Transverse colon (tissue), 4 donors: ENCODE results near the gene WWOX. TPM values are rescaled to one million over a fixed set of nuclear protein-coding genes. Genes with fewer than 3 reads are reported as not detected.

Source experiments
- DNase-seq: peaks from one replicate; pipeline ENCODE4 v3.0.0-alpha.2; 2019
- H3K27ac ChIP-seq, 4 donors: fragments of 200-600 bp; sonication (generic); 2 replicates each; pipeline ENCODE4 v1.5.1; 2016 to 2018; ENCODE audit warnings: inconsistent platforms in 4 of 4
- H3K27me3 ChIP-seq: fragments of 200-600 bp; sonication (generic); 2 replicates; pipeline ENCODE4 v1.5.1; 2017; ENCODE audit warnings: inconsistent platforms
- H3K36me3 ChIP-seq, 4 donors: fragments of 200-600 bp; sonication (generic); 2 replicates each; pipeline ENCODE4 v1.5.1; 2017 to 2019; ENCODE audit warnings: inconsistent platforms in 4 of 4
- H3K4me1 ChIP-seq, 4 donors: fragments of 200-600 bp; sonication (generic); 2 replicates each; pipeline ENCODE4 v1.5.1; 2017 to 2020; ENCODE audit warnings: inconsistent platforms in 4 of 4
- H3K4me3 ChIP-seq, 4 donors: fragments of 200-600 bp; sonication (generic); 1 replicate in 1 of 4; 2 replicates in 3 of 4; pipeline versions ENCODE4 v1.5.1 to v1.6.1; 2017 to 2019; ENCODE audit warnings: inconsistent platforms in 4 of 4
- H3K9me3 ChIP-seq, 2 donors: fragments of 200-600 bp; sonication (generic); 2 replicates each; pipeline ENCODE4 v1.5.1; 2017 to 2019; ENCODE audit warnings: inconsistent platforms in 2 of 2
- CTCF ChIP-seq, 5 experiments: fragments of 200-600 bp in 3 of 5; fragments of 450-650 bp in 2 of 5; sonication (generic) in 3 of 5; IDR thresholded peaks; 1 replicate in 2 of 5; 2 replicates in 3 of 5; pipeline ENCODE4 v1.5.1; 2016 to 2017; ENCODE audit warnings: antibody characterized with exemption in 5 of 5, inconsistent platforms in 3 of 5, mild to moderate bottlenecking in 2 of 5, moderate library complexity in 1 of 5
- EP300 ChIP-seq: sonication (generic); formaldehyde crosslinking; IDR thresholded peaks from one replicate; pipeline ENCODE4 v1.6.1; 2017; ENCODE audit warnings: antibody characterized with exemption, low read depth
- POLR2A ChIP-seq: fragments of 450-650 bp; IDR thresholded peaks from one replicate; pipeline ENCODE4 v1.6.1; 2016; ENCODE audit warnings: antibody characterized with exemption, mild to moderate bottlenecking, moderate library complexity
- POLR2AphosphoS5 ChIP-seq, 3 donors: sonication (generic); formaldehyde crosslinking; IDR thresholded peaks; one replicate each; pipeline ENCODE4 v1.6.1; 2016; ENCODE audit warnings: antibody characterized with exemption in 3 of 3
- WGBS, 2 donors: methylation state at CpG; one replicate each; pipeline ENCODE4 v1.1.5; 2018; ENCODE audit warnings: low coverage in 1 of 2; 5-methylcytosine and 5-hydroxymethylcytosine counted together
- in situ Hi-C, 4 donors: fragments of 200-750 bp; cut with MboI; loops; one replicate each; pipeline versions ENCODE4 v1.15.0 to v1.15.1; 2017; ENCODE audit warnings: low sequenced_read_pairs in 3 of 4, low pct_ligation_motif_present in 1 of 4, low pct_unique_long_range_greater_than_20kb in 1 of 4
- intact Hi-C: fragments of 100-400 bp; cut with DNase I; formaldehyde crosslinking; loops from one replicate; pipeline ENCODE4 v1.15.1; 2023; ENCODE audit warnings: low total_unique reads
- total RNA-seq, 4 donors: library from RNA; depleted of rRNA; stranded (reverse); fragments of >200 nt; gene quantifications; one replicate each; pipeline ENCODE4 v1.1.0, GENCODE V29; 2016

Gene WWOX
- total RNA-seq, 4 donors from 2014 or later: 11.2 to 53.8 (median 24.8) TPM

- in situ Hi-C loops: no loop called here
- TF ChIP-seq CTCF (IDR thresholded peaks at IDR 0.05): no peak
- no peak for TF ChIP-seq POLR2A
- TF ChIP-seq EP300: no peak
- TF ChIP-seq POLR2AphosphoS5 (IDR thresholded peaks at IDR 0.05): no peak
- 67 to 81% methylated on average over 2 to 5 of the region's 5 CpGs for WGBS, 2 donors
- no peak for DNase-seq
- intact Hi-C loops: no loop called here
- peak overlapping the region; percentile 16 to 43 (median 30) for H3K27ac ChIP-seq
- H3K36me3 ChIP-seq: no peaks in the 10 kb centered on the region
- peaks cover 0 to 21% (median 6%) of the 10 kb centered on the region in 4 donors for H3K4me1 ChIP-seq
- H3K4me3 ChIP-seq: no peak overlapping the region
- no peaks in the 10 kb centered on the region for H3K9me3 ChIP-seq
- H3K27me3 ChIP-seq: no peaks in the 10 kb centered on the region
Measured at GRCh38 chr16:78291604-78292003, 192.2 kb downstream of the WWOX start.

- no peaks in the 10 kb centered on the region for H3K36me3 ChIP-seq
- in situ Hi-C loops: no loop called here
- 62 to 84% methylated on average over 4 of the region's 4 CpGs for WGBS, 2 donors
- H3K27me3 ChIP-seq: no peaks in the 10 kb centered on the region
- TF ChIP-seq EP300: no peak
- TF ChIP-seq POLR2A: no peak
- no peak overlapping the region for H3K4me3 ChIP-seq
- intact Hi-C loops: no loop called here
- H3K4me1 ChIP-seq: peaks cover 0 to 21% (median 6%) of the 10 kb centered on the region in 4 donors
- no peaks in the 10 kb centered on the region for H3K9me3 ChIP-seq
- DNase-seq: no peak
- H3K27ac ChIP-seq: peak overlapping the region in 1 of 4 donors; percentile 51
Measured at GRCh38 chr16:78292086-78292843, 192.8 kb downstream of the WWOX start.

GRCh38 chr16:78292844-78293380 is 193.5 kb downstream of the WWOX start:
- 44% methylated on average over 1 of the region's 1 CpG; no CpG with 5 or more reads in 1 of the 2 donors for WGBS, 2 donors
- Histone ChIP-seq H3K27me3 (no peaks in the 10 kb centered on the region), H3K4me3 (no peak overlapping the region), H3K4me1 (peaks cover 0 to 21% (median 6%) of the 10 kb centered on the region in 4 donors), H3K27ac (peak overlapping the region in 3 of 4 donors; percentile 5 to 51 (median 20)), H3K9me3 (no peaks in the 10 kb centered on the region), H3K36me3 (no peaks in the 10 kb centered on the region)
- intact Hi-C loops (no loop called here), in situ Hi-C loops (no loop called here)
- no peak for TF ChIP-seq POLR2A
- no peak for TF ChIP-seq POLR2AphosphoS5 (IDR thresholded peaks at IDR 0.05)
- no peak for TF ChIP-seq CTCF (IDR thresholded peaks at IDR 0.05)
- TF ChIP-seq EP300: no peak
- DNase-seq: no peak

GRCh38 chr16:78294538-78295225 is 195.2 kb downstream of the WWOX start:
- WGBS, 2 donors: 96 to 100% methylated on average over 3 to 4 of the region's 4 CpGs
- no peak for DNase-seq
- in situ Hi-C loops (no loop called here), intact Hi-C loops (no loop called here)
- TF ChIP-seq CTCF (IDR thresholded peaks at IDR 0.05): no peak
- no peak for TF ChIP-seq POLR2A
- TF ChIP-seq POLR2AphosphoS5 (IDR thresholded peaks at IDR 0.05): no peak
- no peak for TF ChIP-seq EP300
- no peaks in the 10 kb centered on the region for H3K27me3 ChIP-seq
- no peak overlapping the region for H3K27ac ChIP-seq
- H3K4me3 ChIP-seq: no peak overlapping the region
- no peaks in the 10 kb centered on the region for H3K36me3 ChIP-seq
- H3K9me3 ChIP-seq: no peaks in the 10 kb centered on the region
- peaks cover 0 to 21% (median 6%) of the 10 kb centered on the region in 4 donors for H3K4me1 ChIP-seq
